NB4 (cell line): ENCODE results near the gene EPB41L1.

ENCODE experiments used
- DNase-seq: peaks from one replicate; pipeline ENCODE4 v3.0.0; 2010; ENCODE audit warnings: low read depth
- H3K4me3 ChIP-seq: one replicate; pipeline ENCODE4 v1.5.1; 2011; ENCODE audit warnings: mild to moderate bottlenecking, low read depth, low read length, moderate library complexity
- CTCF ChIP-seq: IDR thresholded peaks from one replicate; pipeline ENCODE4 v1.5.1; 2012; ENCODE audit warnings: low read depth, low read length
- MAX ChIP-seq: IDR thresholded peaks from 2 replicates; pipeline ENCODE4 v1.6.1; 2011; ENCODE audit warnings: low read depth, low read length
- MYC ChIP-seq: IDR thresholded peaks from 2 replicates; pipeline ENCODE4 v1.6.1; 2011; ENCODE audit warnings: low read depth, low read length
- POLR2A ChIP-seq: IDR thresholded peaks from 2 replicates; pipeline ENCODE4 v1.6.1; 2011; ENCODE audit warnings: mild to moderate bottlenecking; ENCODE audit not compliant: insufficient read length; ENCODE audit errors: extremely low read depth

The EPB41L1 gene

GRCh38 chr20:36246401-36246800 is 91.9 kb downstream of the EPB41L1 start:
- no peak for TF ChIP-seq MAX
- TF ChIP-seq MYC = no peak
- TF ChIP-seq POLR2A = no peak
- no peak for TF ChIP-seq CTCF
- no peak for DNase-seq
- no peak overlapping the region for H3K4me3 ChIP-seq

- H3K4me3 ChIP-seq = no peak overlapping the region
- DNase-seq = no peak
- no peak for TF ChIP-seq POLR2A
- TF ChIP-seq MAX = no peak
- no peak for TF ChIP-seq CTCF
- TF ChIP-seq MYC = no peak
Measured at GRCh38 chr20:36248836-36249235, 94.3 kb downstream of the EPB41L1 start.

- TF ChIP-seq MAX = no peak
- no peak for TF ChIP-seq MYC
- TF ChIP-seq CTCF = no peak
- no peak for TF ChIP-seq POLR2A
- no peak for DNase-seq
- no peak overlapping the region for H3K4me3 ChIP-seq
Measured at GRCh38 chr20:36249450-36249849, 94.9 kb downstream of the EPB41L1 start.

GRCh38 chr20:36251426-36251825 is 96.9 kb downstream of the EPB41L1 start:
- no peak for DNase-seq
- H3K4me3 ChIP-seq = no peak overlapping the region
- no peak for TF ChIP-seq POLR2A
- TF ChIP-seq MYC = no peak
- TF ChIP-seq MAX = no peak
- TF ChIP-seq CTCF = no peak

- no peak for DNase-seq
- TF ChIP-seq POLR2A (no peak), CTCF (no peak), MAX (no peak), MYC (no peak)
- no peak overlapping the region for H3K4me3 ChIP-seq
Measured at GRCh38 chr20:36252511-36252910, 98.0 kb downstream of the EPB41L1 start.

GRCh38 chr20:36253036-36253435 is 98.5 kb downstream of the EPB41L1 start:
- H3K4me3 ChIP-seq = no peak overlapping the region
- no peak for DNase-seq
- no peak for TF ChIP-seq CTCF
- no peak for TF ChIP-seq MYC
- no peak for TF ChIP-seq MAX
- no peak for TF ChIP-seq POLR2A
